GM23248 (cell line): ENCODE data around the gene IL1R1.

Experiments used
- EZH2 ChIP-seq: fragments of 200-600 bp; sonication (generic); IDR thresholded peaks from 2 replicates; pipeline ENCODE4 v1.6.1; 2018; ENCODE audit warnings: antibody characterized with exemption, mild to moderate bottlenecking; ENCODE audit not compliant: insufficient read depth, poor library complexity, severe bottlenecking
- EZH2phosphoT487 ChIP-seq: fragments of 200-600 bp; sonication (generic); IDR thresholded peaks from 2 replicates; pipeline ENCODE4 v1.6.1; 2018; ENCODE audit warnings: antibody characterized with exemption, moderate library complexity, mild to moderate bottlenecking, low read depth; ENCODE audit not compliant: insufficient read depth

DNA sequence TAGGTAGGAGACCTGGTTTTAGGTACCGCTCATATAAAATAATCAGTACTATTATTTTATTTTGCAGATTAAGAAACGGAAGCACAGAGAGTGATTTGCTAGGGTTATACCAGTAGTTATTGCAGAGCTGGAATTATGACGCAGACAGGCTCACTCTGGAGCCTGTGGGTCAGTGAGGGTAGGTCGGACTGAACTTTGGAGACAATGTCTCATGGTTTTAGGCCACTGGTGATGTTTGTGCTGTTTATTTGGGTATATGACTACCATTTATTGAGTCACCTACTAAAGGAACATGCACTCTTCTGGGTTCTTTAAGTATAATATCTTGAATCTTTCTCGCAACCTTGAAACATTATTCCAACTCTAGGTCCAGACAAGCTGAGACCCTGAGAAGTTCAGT lies 33.5 kb upstream of the IL1R1 start:
- TF ChIP-seq EZH2 (no peak), EZH2phosphoT487 (no peak)
